Neural cell (in vitro differentiated cells): ENCODE measurements around the gene TRAPPC5. TPM values are rescaled to one million over a fixed set of nuclear protein-coding genes. Genes with fewer than 3 reads are reported as not detected.

Source experiments
- H2AFZ ChIP-seq: fragments of 200-600, 300-800 bp; sonication (generic), shearing (Covaris generic); 2 replicates; pipeline ENCODE4 v1.6.0; 2014; ENCODE audit warnings: low read depth, mild to moderate bottlenecking, antibody characterized with exemption, low read length, moderate library complexity
- H3F3A ChIP-seq: fragments of 200-600 bp; shearing (Covaris generic); 2 replicates; pipeline ENCODE4 v1.6.1; 2016; ENCODE audit warnings: mild to moderate bottlenecking, moderate library complexity, mixed read lengths, antibody characterized with exemption, low read length; ENCODE audit not compliant: insufficient read depth, poor library complexity, severe bottlenecking
- H3K27ac ChIP-seq: fragments of 200-600, 300-800 bp; sonication (generic), shearing (Covaris generic); 2 replicates; pipeline ENCODE4 v1.5.1; 2014; ENCODE audit warnings: mild to moderate bottlenecking, low read length, moderate library complexity
- H3K27me3 ChIP-seq: fragments of 300-800, 200-600 bp; sonication (generic), shearing (Covaris generic); 2 replicates; pipeline ENCODE4 v1.6.0; 2014; ENCODE audit warnings: mild to moderate bottlenecking, low read depth, low read length, moderate library complexity; ENCODE audit not compliant: insufficient read depth
- H3K36me3 ChIP-seq: fragments of 300-800, 200-600 bp; sonication (generic), shearing (Covaris generic); 2 replicates; pipeline ENCODE4 v1.5.1; 2014; ENCODE audit warnings: mild to moderate bottlenecking, antibody characterized with exemption, low read length, moderate library complexity; ENCODE audit not compliant: insufficient read depth
- H3K4me2 ChIP-seq: fragments of 300-800, 200-600 bp; sonication (generic), shearing (Covaris generic); 2 replicates; pipeline ENCODE4 v1.6.0; 2014; ENCODE audit warnings: mild to moderate bottlenecking, low read length
- H3K4me3 ChIP-seq: fragments of 300-800, 200-600 bp; sonication (generic), shearing (Covaris generic); 2 replicates; pipeline ENCODE4 v1.5.1; 2014; ENCODE audit warnings: mild to moderate bottlenecking, low read length, moderate library complexity
- H3K79me2 ChIP-seq: fragments of 200-600 bp; shearing (Covaris generic); replicated peaks from 2 replicates; pipeline ENCODE4 v1.6.0; 2014; ENCODE audit warnings: mild to moderate bottlenecking, low read length, moderate library complexity; ENCODE audit not compliant: insufficient read depth
- H3K9ac ChIP-seq: fragments of 300-800, 200-600 bp; sonication (generic), shearing (Covaris generic); 2 replicates; pipeline ENCODE4 v1.6.1; 2016; ENCODE audit warnings: mild to moderate bottlenecking, low read length, mixed read lengths
- H3K9me2 ChIP-seq: fragments of 200-600 bp; shearing (Covaris generic); 2 replicates; pipeline ENCODE4 v1.6.1; 2016; ENCODE audit warnings: mild to moderate bottlenecking, low read length, mixed read lengths; ENCODE audit not compliant: insufficient read depth
- H3K9me3 ChIP-seq: fragments of 200-600, 300-800 bp; sonication (generic), shearing (Covaris generic); 2 replicates; pipeline ENCODE4 v1.6.1; 2016; ENCODE audit warnings: mild to moderate bottlenecking, mixed run types, low read length, moderate library complexity, mixed read lengths
- H4K20me1 ChIP-seq: fragments of 200-600 bp; shearing (Covaris generic); 2 replicates; pipeline ENCODE4 v1.6.1; 2016; ENCODE audit warnings: mild to moderate bottlenecking, mixed run types; ENCODE audit not compliant: insufficient read depth
- CTCF ChIP-seq: fragments of 450-650 bp; IDR thresholded peaks from 2 replicates; pipeline ENCODE4 v1.5.1; 2014; ENCODE audit warnings: antibody characterized with exemption, mild to moderate bottlenecking, moderate library complexity; ENCODE audit not compliant: poor library complexity, severe bottlenecking
- EP300 ChIP-seq: fragments of 450-650 bp; conservative IDR thresholded peaks from 2 replicates; pipeline ENCODE4 v1.6.1; 2014; ENCODE audit warnings: antibody characterized with exemption, mild to moderate bottlenecking, moderate library complexity; ENCODE audit not compliant: poor library complexity, severe bottlenecking
- EZH2 ChIP-seq: fragments of 200-600, 300-800 bp; shearing (Covaris generic), sonication (generic); IDR thresholded peaks from 2 replicates; pipeline ENCODE4 v1.6.1; 2014; ENCODE audit warnings: antibody characterized with exemption, low read length, borderline replicate concordance, mild to moderate bottlenecking; ENCODE audit not compliant: insufficient read depth, poor library complexity, severe bottlenecking
- MXI1 ChIP-seq: fragments of 450-650 bp; conservative IDR thresholded peaks from 2 replicates; pipeline ENCODE4 v1.6.1; 2014; ENCODE audit warnings: antibody characterized with exemption, mild to moderate bottlenecking; ENCODE audit not compliant: poor library complexity, severe bottlenecking
- POLR2AphosphoS5 ChIP-seq: IDR thresholded peaks from 2 replicates; pipeline ENCODE4 v1.6.1; 2012
- RAD21 ChIP-seq: fragments of 450-650 bp; conservative IDR thresholded peaks from 2 replicates; pipeline ENCODE4 v1.6.1; 2014; ENCODE audit warnings: antibody characterized with exemption, mild to moderate bottlenecking, moderate library complexity
- SMC3 ChIP-seq: fragments of 450-650 bp; conservative IDR thresholded peaks from 2 replicates; pipeline ENCODE4 v1.6.1; 2014; ENCODE audit warnings: antibody characterized with exemption, mild to moderate bottlenecking, moderate library complexity; ENCODE audit not compliant: poor library complexity
- polyA plus RNA-seq: library from polyadenylated mRNA; depleted of rRNA; stranded (reverse); fragments of >200 nt; gene quantifications from 2 replicates; pipeline ENCODE4 v1.2.3, GENCODE V29; 2014
- TF ChIP-seq, protein P1 (sequence below): IDR thresholded peaks from 2 replicates; pipeline ENCODE4 v1.6.1; 2012; ENCODE audit warnings: borderline replicate concordance

TRAPPC5 gene
- polyA plus RNA-seq, 1 donor from 2014 or later = 88.5 TPM

DNA sequence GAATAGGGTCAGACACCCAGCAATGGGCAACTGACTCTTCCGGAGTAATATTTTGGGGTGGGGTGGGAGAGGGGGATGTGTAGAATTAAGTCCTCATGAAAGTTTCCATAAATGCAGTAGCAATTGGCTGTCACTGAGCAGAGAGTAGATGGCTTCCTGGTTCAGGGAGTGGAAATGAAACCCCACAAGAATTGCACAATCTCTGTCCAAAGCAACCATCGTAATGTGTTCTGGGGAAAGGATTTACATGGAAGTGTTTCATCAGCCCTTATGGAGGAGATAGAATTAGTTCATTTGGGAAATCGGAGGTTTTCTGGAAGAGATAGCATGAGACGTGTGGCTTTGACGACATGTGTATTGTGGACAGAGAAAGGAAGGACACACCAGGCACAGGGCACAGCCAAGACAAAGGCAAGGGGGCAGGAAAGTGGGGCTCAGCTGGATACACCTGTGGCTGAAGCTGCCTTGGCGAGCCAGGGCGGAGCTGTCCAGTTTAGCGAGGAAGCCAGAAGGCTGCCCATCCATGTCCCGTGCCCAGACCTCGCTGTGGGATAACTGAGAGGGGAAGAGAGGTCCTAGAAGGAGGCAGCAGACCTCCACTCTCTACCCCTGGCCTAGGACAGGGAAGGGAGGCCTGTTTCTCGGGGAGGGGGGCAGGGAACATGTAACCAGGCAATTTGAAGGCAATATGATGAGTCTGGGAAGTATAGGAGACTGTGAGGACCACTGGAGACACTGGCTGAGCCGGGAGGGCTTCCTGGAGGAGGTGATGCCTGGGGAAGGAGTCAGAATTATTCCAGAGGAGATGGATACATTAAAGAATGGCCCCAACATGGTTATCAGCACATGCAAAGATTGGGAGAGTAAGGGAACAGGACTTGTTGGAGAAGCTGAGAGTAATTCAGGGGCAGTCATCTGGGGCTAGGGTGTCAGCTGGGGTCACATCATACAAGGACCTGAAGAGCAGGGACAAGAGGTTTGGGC is 53.9 kb downstream of the TRAPPC5 start:
- Histone ChIP-seq H2AFZ (no peak overlapping the region), H3K27me3 (peaks cover 48% of the 10 kb centered on the region), H3K9me2 (no peaks in the 10 kb centered on the region), H3K4me3 (no peak overlapping the region), H3K9me3 (no peaks in the 10 kb centered on the region), H3K27ac (no peak overlapping the region), H3K36me3 (no peaks in the 10 kb centered on the region), H3F3A (no peaks in the 10 kb centered on the region), H3K9ac (no peak overlapping the region), H3K4me2 (no peak overlapping the region), H3K79me2 (no peaks in the 10 kb centered on the region), H4K20me1 (no peaks in the 10 kb centered on the region)
- no peak for TF ChIP-seq MXI1

DNA sequence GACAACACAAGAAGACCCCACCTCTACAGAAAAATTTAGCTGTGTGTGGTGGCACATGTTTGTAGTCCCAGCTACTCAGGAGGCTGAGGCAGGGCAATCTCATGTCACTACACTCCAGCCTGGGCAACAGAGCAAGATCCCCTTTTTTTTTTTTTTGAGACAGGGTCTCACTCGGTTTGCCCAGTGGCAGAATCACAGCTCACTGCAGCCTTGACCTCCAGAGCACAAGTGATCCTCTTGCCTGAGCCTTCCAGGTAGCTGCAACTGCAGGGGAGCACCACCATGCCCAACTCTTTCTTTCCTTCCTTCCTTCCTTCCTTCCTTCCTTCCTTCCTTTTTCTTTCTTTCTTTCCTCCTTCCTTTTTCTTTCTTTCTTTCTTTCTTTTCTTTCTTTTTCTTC is 55.5 kb downstream of the TRAPPC5 start:
- H2AFZ ChIP-seq = no peak overlapping the region
- H3F3A ChIP-seq = no peaks in the 10 kb centered on the region

More for the DNA sequence above, 55.5 kb downstream of the TRAPPC5 start:
- H3K27me3 ChIP-seq = peaks cover 31% of the 10 kb centered on the region
- H3K4me2 ChIP-seq = no peak overlapping the region
- no peaks in the 10 kb centered on the region for H3K9me2 ChIP-seq
- H3K9ac ChIP-seq = no peak overlapping the region
- H3K36me3 ChIP-seq = no peaks in the 10 kb centered on the region
- H3K4me3 ChIP-seq = no peak overlapping the region
- no peaks in the 10 kb centered on the region for H3K79me2 ChIP-seq
- TF ChIP-seq SMC3 = no peak
- TF ChIP-seq POLR2AphosphoS5 = no peak
- no peak for TF ChIP-seq RAD21
- TF ChIP-seq CTCF = no peak
- no peak for TF ChIP-seq EP300
- TF ChIP-seq, protein P1, sequence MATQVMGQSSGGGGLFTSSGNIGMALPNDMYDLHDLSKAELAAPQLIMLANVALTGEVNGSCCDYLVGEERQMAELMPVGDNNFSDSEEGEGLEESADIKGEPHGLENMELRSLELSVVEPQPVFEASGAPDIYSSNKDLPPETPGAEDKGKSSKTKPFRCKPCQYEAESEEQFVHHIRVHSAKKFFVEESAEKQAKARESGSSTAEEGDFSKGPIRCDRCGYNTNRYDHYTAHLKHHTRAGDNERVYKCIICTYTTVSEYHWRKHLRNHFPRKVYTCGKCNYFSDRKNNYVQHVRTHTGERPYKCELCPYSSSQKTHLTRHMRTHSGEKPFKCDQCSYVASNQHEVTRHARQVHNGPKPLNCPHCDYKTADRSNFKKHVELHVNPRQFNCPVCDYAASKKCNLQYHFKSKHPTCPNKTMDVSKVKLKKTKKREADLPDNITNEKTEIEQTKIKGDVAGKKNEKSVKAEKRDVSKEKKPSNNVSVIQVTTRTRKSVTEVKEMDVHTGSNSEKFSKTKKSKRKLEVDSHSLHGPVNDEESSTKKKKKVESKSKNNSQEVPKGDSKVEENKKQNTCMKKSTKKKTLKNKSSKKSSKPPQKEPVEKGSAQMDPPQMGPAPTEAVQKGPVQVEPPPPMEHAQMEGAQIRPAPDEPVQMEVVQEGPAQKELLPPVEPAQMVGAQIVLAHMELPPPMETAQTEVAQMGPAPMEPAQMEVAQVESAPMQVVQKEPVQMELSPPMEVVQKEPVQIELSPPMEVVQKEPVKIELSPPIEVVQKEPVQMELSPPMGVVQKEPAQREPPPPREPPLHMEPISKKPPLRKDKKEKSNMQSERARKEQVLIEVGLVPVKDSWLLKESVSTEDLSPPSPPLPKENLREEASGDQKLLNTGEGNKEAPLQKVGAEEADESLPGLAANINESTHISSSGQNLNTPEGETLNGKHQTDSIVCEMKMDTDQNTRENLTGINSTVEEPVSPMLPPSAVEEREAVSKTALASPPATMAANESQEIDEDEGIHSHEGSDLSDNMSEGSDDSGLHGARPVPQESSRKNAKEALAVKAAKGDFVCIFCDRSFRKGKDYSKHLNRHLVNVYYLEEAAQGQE = no peak
- no peak for TF ChIP-seq MXI1
- TF ChIP-seq EZH2 = no peak
- H3K27ac ChIP-seq = no peak overlapping the region
- H4K20me1 ChIP-seq = no peaks in the 10 kb centered on the region
- no peaks in the 10 kb centered on the region for H3K9me3 ChIP-seq
